Thyroid gland (tissue), 4 donors: ENCODE measurements around the gene RYR2.

Source experiments
- POLR2A ChIP-seq, 2 donors: fragments of 450-650 bp; IDR thresholded peaks; one replicate each; pipeline ENCODE4 v1.6.1; 2017; ENCODE audit warnings: antibody characterized with exemption in 2 of 2, mild to moderate bottlenecking in 2 of 2, moderate library complexity in 1 of 2
- TF ChIP-seq, protein P1 (sequence below), 6 experiments: fragments of 200-600 bp in 3 of 6; fragments of 450-650 bp in 3 of 6; sonication (generic) in 3 of 6; IDR thresholded peaks; one replicate each; pipeline ENCODE4 v1.5.1; 2016 to 2019; ENCODE audit warnings: antibody characterized with exemption in 6 of 6, mild to moderate bottlenecking in 2 of 6, inconsistent platforms in 1 of 6, moderate library complexity in 1 of 6

DNA sequence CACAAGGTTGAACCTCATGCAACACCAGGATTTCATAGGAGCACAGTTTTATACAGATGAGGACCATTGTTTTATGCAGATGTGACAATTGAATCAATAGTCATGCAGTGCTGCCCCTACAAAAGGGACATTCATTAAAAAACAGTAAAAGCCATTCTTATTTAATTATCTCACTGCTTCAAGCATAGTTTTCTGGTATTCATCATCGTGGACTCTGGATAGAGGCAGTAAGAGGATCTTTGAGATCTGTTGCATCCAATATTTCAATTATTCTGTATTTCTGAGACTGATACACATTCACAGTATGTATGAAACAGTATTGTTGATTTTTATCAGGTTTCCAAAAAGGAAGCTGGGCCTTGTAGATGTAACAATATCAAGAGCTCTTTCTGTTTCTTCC, 237.6 kb downstream of the RYR2 start:
- TF ChIP-seq, protein P1, sequence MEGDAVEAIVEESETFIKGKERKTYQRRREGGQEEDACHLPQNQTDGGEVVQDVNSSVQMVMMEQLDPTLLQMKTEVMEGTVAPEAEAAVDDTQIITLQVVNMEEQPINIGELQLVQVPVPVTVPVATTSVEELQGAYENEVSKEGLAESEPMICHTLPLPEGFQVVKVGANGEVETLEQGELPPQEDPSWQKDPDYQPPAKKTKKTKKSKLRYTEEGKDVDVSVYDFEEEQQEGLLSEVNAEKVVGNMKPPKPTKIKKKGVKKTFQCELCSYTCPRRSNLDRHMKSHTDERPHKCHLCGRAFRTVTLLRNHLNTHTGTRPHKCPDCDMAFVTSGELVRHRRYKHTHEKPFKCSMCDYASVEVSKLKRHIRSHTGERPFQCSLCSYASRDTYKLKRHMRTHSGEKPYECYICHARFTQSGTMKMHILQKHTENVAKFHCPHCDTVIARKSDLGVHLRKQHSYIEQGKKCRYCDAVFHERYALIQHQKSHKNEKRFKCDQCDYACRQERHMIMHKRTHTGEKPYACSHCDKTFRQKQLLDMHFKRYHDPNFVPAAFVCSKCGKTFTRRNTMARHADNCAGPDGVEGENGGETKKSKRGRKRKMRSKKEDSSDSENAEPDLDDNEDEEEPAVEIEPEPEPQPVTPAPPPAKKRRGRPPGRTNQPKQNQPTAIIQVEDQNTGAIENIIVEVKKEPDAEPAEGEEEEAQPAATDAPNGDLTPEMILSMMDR (IDR thresholded peaks at IDR 0.05) = no peak
- no peak for TF ChIP-seq POLR2A (IDR thresholded peaks at IDR 0.05)
